ENCODE measurements around the gene TAS2R10. TPM values are rescaled to one million over a fixed set of nuclear protein-coding genes. Genes with fewer than 3 reads are reported as not detected.

Gene TAS2R10
- total and polyA plus RNA-seq, 4 donors = 0.14 to 3.0 (median 0.40) TPM; not detected in 1

GRCh38 chr12:10853776-10854175 is 27.6 kb upstream of the TAS2R10 start:
- H3K4me3 ChIP-seq (ENCODE audit: low read depth in 1 of 3, low read length in 3 of 3) = no peak overlapping the region
- H3K9ac ChIP-seq (ENCODE audit: low read depth in 1 of 2, low read length in 2 of 2) = no peak overlapping the region
- H3K9me3 ChIP-seq (ENCODE audit: control insufficient read depth in 4 of 4, low read length in 3 of 4) = peaks cover 0 to 2% (median 0%) of the 10 kb centered on the region in 4 donors
- H3K36me3 ChIP-seq (ENCODE audit: control insufficient read depth in 4 of 4, insufficient read depth in 3 of 4, low read depth in 1 of 4, low read length in 3 of 4) = peaks cover 0 to 6% (median under 1%) of the 10 kb centered on the region in 4 donors
- TF ChIP-seq RXRA (IDR thresholded peaks at IDR 0.05) (no peak), SP1 (IDR thresholded peaks at IDR 0.05) (no peak), YY1 (IDR thresholded peaks at IDR 0.05) (no peak), JUND (IDR thresholded peaks at IDR 0.05) (no peak)
- no peaks in the 10 kb centered on the region for H3K27me3 ChIP-seq (ENCODE audit: control insufficient read depth in 4 of 4, insufficient read depth in 4 of 4, low read length in 3 of 4)
- H3K4me1 ChIP-seq (ENCODE audit: control insufficient read depth in 4 of 4, insufficient read depth in 4 of 4, low read length in 3 of 4) = no peaks in the 10 kb centered on the region
- DNase-seq (ENCODE audit: low spot score) = no peak
- WGBS = 90% methylated on average over 2 of the region's 2 CpGs
- H3K27ac ChIP-seq (ENCODE audit: low read depth in 1 of 2, low read length in 2 of 2) = no peak overlapping the region

- TF ChIP-seq GABPA (IDR thresholded peaks at IDR 0.05 in 1 of 2, conservative IDR thresholded peaks at IDR 0.05 in 1 of 2) (no peak), RXRA (IDR thresholded peaks at IDR 0.05) (no peak), JUND (IDR thresholded peaks at IDR 0.05) (no peak), EGR1 (IDR thresholded peaks at IDR 0.05; ENCODE audit: low read depth in 2 of 2) (no peak), YY1 (IDR thresholded peaks at IDR 0.05) (no peak), ATF3 (IDR thresholded peaks at IDR 0.05) (no peak)
- no peaks in the 10 kb centered on the region for H3K4me1 ChIP-seq (ENCODE audit: control insufficient read depth in 4 of 4, insufficient read depth in 4 of 4, low read length in 3 of 4)
- H3K4me3 ChIP-seq (ENCODE audit: low read depth in 1 of 3, low read length in 3 of 3) = no peak overlapping the region
- no peaks in the 10 kb centered on the region for H3K27me3 ChIP-seq (ENCODE audit: control insufficient read depth in 4 of 4, insufficient read depth in 4 of 4, low read length in 3 of 4)
- H3K27ac ChIP-seq (ENCODE audit: low read depth in 1 of 2, low read length in 2 of 2) = no peak overlapping the region
- DNase-seq (ENCODE audit: low spot score) = no peak
- WGBS = 92% methylated on average over 4 of the region's 4 CpGs
- H3K9ac ChIP-seq (ENCODE audit: low read depth in 1 of 2, low read length in 2 of 2) = no peak overlapping the region
- peaks cover 0 to 3% (median 3%) of the 10 kb centered on the region in 4 donors for H3K36me3 ChIP-seq (ENCODE audit: control insufficient read depth in 4 of 4, insufficient read depth in 3 of 4, low read depth in 1 of 4, low read length in 3 of 4)
- peaks cover 0 to 2% (median 0%) of the 10 kb centered on the region in 4 donors for H3K9me3 ChIP-seq (ENCODE audit: control insufficient read depth in 4 of 4, low read length in 3 of 4)
Measured at GRCh38 chr12:10851243-10851858, 25.2 kb upstream of the TAS2R10 start.

DNA sequence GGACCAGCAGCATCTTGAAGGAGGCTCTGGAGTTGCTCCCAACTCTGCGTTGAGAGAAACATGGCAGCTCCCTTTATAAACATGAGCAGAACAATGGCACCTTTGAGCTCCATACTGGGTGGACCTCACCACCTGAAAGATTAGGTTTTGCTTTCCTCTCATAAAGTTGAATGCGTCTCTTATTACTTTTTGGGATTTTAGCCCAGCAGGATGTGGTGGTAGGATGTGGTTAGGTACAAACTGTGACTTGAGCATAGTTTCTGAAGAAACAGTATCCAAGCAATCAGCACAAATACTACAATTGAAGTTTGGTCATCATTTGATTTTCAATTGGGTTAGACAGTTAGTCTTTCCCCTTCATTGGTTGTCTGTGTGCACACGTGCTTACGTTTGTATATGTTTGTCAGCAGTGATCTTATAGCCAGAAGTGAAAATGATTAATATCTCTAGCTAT is 23.3 kb upstream of the TAS2R10 start, which contains the start of gene PRR4:
Gene PRR4 (minus strand): TSS at position 51 of the 454 bp plus-strand sequence. CDS start 38 bp downstream, at position 13.
- Histone ChIP-seq H3K36me3 (ENCODE audit: control insufficient read depth in 4 of 4, insufficient read depth in 3 of 4, low read depth in 1 of 4, low read length in 3 of 4) (peaks cover 0 to 3% (median 3%) of the 10 kb centered on the region in 4 donors), H3K4me3 (ENCODE audit: low read depth in 1 of 3, low read length in 3 of 3) (no peak within 1 kb of the TSS), H3K9me3 (ENCODE audit: control insufficient read depth in 4 of 4, low read length in 3 of 4) (no peaks in the 10 kb centered on the region), H3K27me3 (ENCODE audit: control insufficient read depth in 4 of 4, insufficient read depth in 4 of 4, low read length in 3 of 4) (no peaks in the 10 kb centered on the region), H3K4me1 (ENCODE audit: control insufficient read depth in 4 of 4, insufficient read depth in 4 of 4, low read length in 3 of 4) (no peaks in the 10 kb centered on the region), H3K27ac (ENCODE audit: low read depth in 1 of 2, low read length in 2 of 2) (no peak within 1 kb of the TSS), H3K9ac (ENCODE audit: low read depth in 1 of 2, low read length in 2 of 2) (no peak within 1 kb of the TSS)
- WGBS = 92% methylated on average over 4 of the region's 4 CpGs
- TF ChIP-seq JUND (IDR thresholded peaks at IDR 0.05) (no peak), ATF3 (IDR thresholded peaks at IDR 0.05) (no peak), ZBTB33 (IDR thresholded peaks at IDR 0.05) (no peak), TAF1 (conservative IDR thresholded peaks at IDR 0.05) (no peak), EGR1 (IDR thresholded peaks at IDR 0.05; ENCODE audit: low read depth in 2 of 2) (no peak), GABPA (IDR thresholded peaks at IDR 0.05 in 1 of 2, conservative IDR thresholded peaks at IDR 0.05 in 1 of 2) (no peak), FOXA1 (IDR thresholded peaks at IDR 0.05) (no peak), MAX (IDR thresholded peaks at IDR 0.05) (no peak), NR2F2 (IDR thresholded peaks at IDR 0.05) (no peak), YY1 (IDR thresholded peaks at IDR 0.05) (no peak), RAD21 (IDR thresholded peaks at IDR 0.05) (no peak), CTCF (IDR thresholded peaks at IDR 0.05; ENCODE audit: low read depth, low read length, missing input control) (no peak), FOXA2 (IDR thresholded peaks at IDR 0.05) (no peak), HNF4G (IDR thresholded peaks at IDR 0.05) (no peak), RXRA (IDR thresholded peaks at IDR 0.05) (no peak)
- TF ChIP-seq, protein P1, sequence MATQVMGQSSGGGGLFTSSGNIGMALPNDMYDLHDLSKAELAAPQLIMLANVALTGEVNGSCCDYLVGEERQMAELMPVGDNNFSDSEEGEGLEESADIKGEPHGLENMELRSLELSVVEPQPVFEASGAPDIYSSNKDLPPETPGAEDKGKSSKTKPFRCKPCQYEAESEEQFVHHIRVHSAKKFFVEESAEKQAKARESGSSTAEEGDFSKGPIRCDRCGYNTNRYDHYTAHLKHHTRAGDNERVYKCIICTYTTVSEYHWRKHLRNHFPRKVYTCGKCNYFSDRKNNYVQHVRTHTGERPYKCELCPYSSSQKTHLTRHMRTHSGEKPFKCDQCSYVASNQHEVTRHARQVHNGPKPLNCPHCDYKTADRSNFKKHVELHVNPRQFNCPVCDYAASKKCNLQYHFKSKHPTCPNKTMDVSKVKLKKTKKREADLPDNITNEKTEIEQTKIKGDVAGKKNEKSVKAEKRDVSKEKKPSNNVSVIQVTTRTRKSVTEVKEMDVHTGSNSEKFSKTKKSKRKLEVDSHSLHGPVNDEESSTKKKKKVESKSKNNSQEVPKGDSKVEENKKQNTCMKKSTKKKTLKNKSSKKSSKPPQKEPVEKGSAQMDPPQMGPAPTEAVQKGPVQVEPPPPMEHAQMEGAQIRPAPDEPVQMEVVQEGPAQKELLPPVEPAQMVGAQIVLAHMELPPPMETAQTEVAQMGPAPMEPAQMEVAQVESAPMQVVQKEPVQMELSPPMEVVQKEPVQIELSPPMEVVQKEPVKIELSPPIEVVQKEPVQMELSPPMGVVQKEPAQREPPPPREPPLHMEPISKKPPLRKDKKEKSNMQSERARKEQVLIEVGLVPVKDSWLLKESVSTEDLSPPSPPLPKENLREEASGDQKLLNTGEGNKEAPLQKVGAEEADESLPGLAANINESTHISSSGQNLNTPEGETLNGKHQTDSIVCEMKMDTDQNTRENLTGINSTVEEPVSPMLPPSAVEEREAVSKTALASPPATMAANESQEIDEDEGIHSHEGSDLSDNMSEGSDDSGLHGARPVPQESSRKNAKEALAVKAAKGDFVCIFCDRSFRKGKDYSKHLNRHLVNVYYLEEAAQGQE (IDR thresholded peaks at IDR 0.05) = no peak
- DNase-seq (ENCODE audit: low spot score) = no peak
